ENCODE results near the gene YWHAG. TPM values are rescaled to one million over a fixed set of nuclear protein-coding genes. Genes with fewer than 3 reads are reported as not detected.
A peak's percentile ranks its signal among the peaks of the same experiment; 100 is the strongest.

The YWHAG gene
- total and polyA plus RNA-seq, 9 of the 15 experiments (the other 6 are each of a cell fraction or from before 2014, with no cell fraction given): 30.4 to 246 (median 94.5) TPM

- TF ChIP-seq ZNF253 (CRISPR knock-in tag; conservative IDR thresholded peaks at IDR 0.05) (no peak), MCM3 (IDR thresholded peaks at IDR 0.05) (no peak), ELF2 (CRISPR knock-in tag; IDR thresholded peaks at IDR 0.05) (no peak), SNIP1 (IDR thresholded peaks at IDR 0.05; ENCODE audit: low read depth) (no peak), JUN (IDR thresholded peaks at IDR 0.05; ENCODE audit: borderline replicate concordance, low read depth, low read length) (peak; percentile 79; the same call in 1 of the 2 replicates), JUN (CRISPR knock-in tag; IDR thresholded peaks at IDR 0.05; ENCODE audit: borderline replicate concordance) (no peak), EGR1 (conservative IDR thresholded peaks at IDR 0.05) (peak; percentile 50), TCF7L2 (IDR thresholded peaks at IDR 0.05; ENCODE audit: low read depth, low read length) (no peak), ZNF778 (CRISPR knock-in tag; IDR thresholded peaks at IDR 0.05) (no peak), NCOA1 (IDR thresholded peaks at IDR 0.05; ENCODE audit: low read depth) (no peak; the same call in 1 of the 2 replicates), CTCF (IDR thresholded peaks at IDR 0.05 in 2 of 3, conservative IDR thresholded peaks at IDR 0.05 in 1 of 3; ENCODE audit: insufficient read depth in 2 of 3, low read depth in 1 of 3, low read length in 3 of 3) (peak; percentile 100), XRCC4 (IDR thresholded peaks at IDR 0.05; ENCODE audit: extremely low read depth, insufficient read depth, insufficient read length) (no peak), HOMEZ (CRISPR knock-in tag; IDR thresholded peaks at IDR 0.05) (no peak), FOXJ3 (CRISPR knock-in tag; IDR thresholded peaks at IDR 0.05) (no peak), SOX6 (IDR thresholded peaks at IDR 0.05) (peak; percentile 60; the same call in 1 of the 2 replicates), NR2C1 (IDR thresholded peaks at IDR 0.05) (no peak), NR2C1 (tag; IDR thresholded peaks at IDR 0.05) (no peak), ARID3A (IDR thresholded peaks at IDR 0.05; ENCODE audit: borderline replicate concordance, low read depth, low read length) (peak; percentile 51; the same call in 1 of the 2 replicates), ZNF354B (CRISPR knock-in tag; IDR thresholded peaks at IDR 0.05) (no peak), PATZ1 (CRISPR knock-in tag; IDR thresholded peaks at IDR 0.05; ENCODE audit: borderline replicate concordance) (no peak), FOXA3 (CRISPR knock-in tag; conservative IDR thresholded peaks at IDR 0.05 in 1 of 2, IDR thresholded peaks at IDR 0.05 in 1 of 2) (no peak)
- TF ChIP-seq, protein P1, sequence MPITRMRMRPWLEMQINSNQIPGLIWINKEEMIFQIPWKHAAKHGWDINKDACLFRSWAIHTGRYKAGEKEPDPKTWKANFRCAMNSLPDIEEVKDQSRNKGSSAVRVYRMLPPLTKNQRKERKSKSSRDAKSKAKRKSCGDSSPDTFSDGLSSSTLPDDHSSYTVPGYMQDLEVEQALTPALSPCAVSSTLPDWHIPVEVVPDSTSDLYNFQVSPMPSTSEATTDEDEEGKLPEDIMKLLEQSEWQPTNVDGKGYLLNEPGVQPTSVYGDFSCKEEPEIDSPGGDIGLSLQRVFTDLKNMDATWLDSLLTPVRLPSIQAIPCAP (CRISPR knock-in tag; IDR thresholded peaks at IDR 0.05; ENCODE audit: borderline replicate concordance): no peak
These were observed 44.6 kb downstream of the YWHAG start (continued) for GRCh38 chr7:76314042-76314721.
